A549 (cell line): ENCODE results near the gene SLC35F3.

Source experiments
- BCL3 ChIP-seq: fragments of >200 bp; sonication (Bioruptor Twin); formaldehyde crosslinking; IDR thresholded peaks from 3 replicates; pipeline ENCODE4 v1.6.1; 2016
- CBX8 ChIP-seq: fragments of 200-600 bp; sonication (generic); IDR thresholded peaks from 2 replicates; pipeline ENCODE4 v1.6.1; 2016
- CTCF ChIP-seq: fragments of >200 bp; sonication (Bioruptor Twin); formaldehyde crosslinking; IDR thresholded peaks from 3 replicates; pipeline ENCODE4 v1.5.1; 2016
- EP300 ChIP-seq, 2 experiments: fragments of >200 bp; sonication (Bioruptor Twin); formaldehyde crosslinking; IDR thresholded peaks; 2 replicates in 1 of 2; 3 replicates in 1 of 2; pipeline ENCODE4 v1.6.1; 2016 to 2017
- FOXS1 ChIP-seq: fragments of 250-450 bp; sonication (Bioruptor Pico); IDR thresholded peaks from 2 replicates; pipeline ENCODE4 v1.5.0; 2020; ENCODE audit warnings: mild to moderate bottlenecking, moderate library complexity
- JUN ChIP-seq, 2 experiments: fragments of >200 bp; sonication (Bioruptor Twin); formaldehyde crosslinking; IDR thresholded peaks; 2 replicates in 1 of 2; 3 replicates in 1 of 2; pipeline ENCODE4 v1.6.1; 2016 to 2017
- MAZ ChIP-seq: fragments of 150-350 bp; IDR thresholded peaks from 2 replicates; pipeline ENCODE4 v1.6.1; 2014; ENCODE audit warnings: antibody characterized with exemption, low read depth, low read length, borderline replicate concordance
- NR3C1 ChIP-seq: fragments of >200 bp; sonication (Bioruptor Twin); formaldehyde crosslinking; IDR thresholded peaks from 3 replicates; pipeline ENCODE4 v1.6.1; 2017
- POLR2AphosphoS2 ChIP-seq: conservative IDR thresholded peaks from 2 replicates; pipeline ENCODE4 v1.6.1; 2012; ENCODE audit warnings: low read length, improper control_type of control experiment, inconsistent platforms
- RARB ChIP-seq: fragments of 250-450 bp; sonication (Bioruptor Pico); IDR thresholded peaks from 2 replicates; pipeline ENCODE4 v1.8.0; 2021; ENCODE audit warnings: mild to moderate bottlenecking, moderate library complexity
- REST ChIP-seq: fragments of 200-600 bp; sonication (generic); IDR thresholded peaks from 2 replicates; pipeline ENCODE4 v1.6.1; 2016; ENCODE audit warnings: antibody characterized with exemption, mild to moderate bottlenecking, moderate library complexity
- RFX5 ChIP-seq: fragments of 450-650 bp; IDR thresholded peaks from 2 replicates; pipeline ENCODE4 v1.7.1; 2014; ENCODE audit warnings: antibody characterized with exemption, mild to moderate bottlenecking, moderate library complexity
- SMC3 ChIP-seq: fragments of >200 bp; sonication (Bioruptor Twin); formaldehyde crosslinking; IDR thresholded peaks from 3 replicates; pipeline ENCODE4 v1.6.1; 2018; ENCODE audit warnings: inconsistent platforms
- ZFP36 ChIP-seq: fragments of 450-650 bp; IDR thresholded peaks from 2 replicates; pipeline ENCODE4 v1.6.1; 2014; ENCODE audit warnings: borderline replicate concordance; ENCODE audit not compliant: partially characterized antibody

- TF ChIP-seq CTCF (no peak), CBX8 (no peak), POLR2AphosphoS2 (no peak), ZFP36 (no peak), MAZ (no peak), REST (no peak), RARB (CRISPR knock-in tag) (no peak), RFX5 (no peak), BCL3 (no peak), FOXS1 (CRISPR knock-in tag) (no peak), NR3C1 (no peak), JUN (IDR thresholded peaks at IDR 0.05) (no peak), EP300 (IDR thresholded peaks at IDR 0.05) (no peak), SMC3 (no peak)
Measured at GRCh38 chr1:234163267-234163919, 258.9 kb downstream of the SLC35F3 start.
